HG03575 (cell line): Measurements from ENCODE around the gene TMEM80.
"Not testable (repeated sequence)": the region's sequence is repeated elsewhere in the genome, so short reads cannot be mapped to it uniquely, and the experiment has no call there.

ENCODE experiments used
- ATAC-seq: cut with Tn5 transposase; IDR thresholded peaks from one replicate; pipeline ENCODE4 v1.9.1; 2021; ENCODE audit not compliant: unreplicated experiment, insufficient number of reproducible peaks, low FRiP score; ENCODE audit errors: extremely low read depth

Gene TMEM80

DNA sequence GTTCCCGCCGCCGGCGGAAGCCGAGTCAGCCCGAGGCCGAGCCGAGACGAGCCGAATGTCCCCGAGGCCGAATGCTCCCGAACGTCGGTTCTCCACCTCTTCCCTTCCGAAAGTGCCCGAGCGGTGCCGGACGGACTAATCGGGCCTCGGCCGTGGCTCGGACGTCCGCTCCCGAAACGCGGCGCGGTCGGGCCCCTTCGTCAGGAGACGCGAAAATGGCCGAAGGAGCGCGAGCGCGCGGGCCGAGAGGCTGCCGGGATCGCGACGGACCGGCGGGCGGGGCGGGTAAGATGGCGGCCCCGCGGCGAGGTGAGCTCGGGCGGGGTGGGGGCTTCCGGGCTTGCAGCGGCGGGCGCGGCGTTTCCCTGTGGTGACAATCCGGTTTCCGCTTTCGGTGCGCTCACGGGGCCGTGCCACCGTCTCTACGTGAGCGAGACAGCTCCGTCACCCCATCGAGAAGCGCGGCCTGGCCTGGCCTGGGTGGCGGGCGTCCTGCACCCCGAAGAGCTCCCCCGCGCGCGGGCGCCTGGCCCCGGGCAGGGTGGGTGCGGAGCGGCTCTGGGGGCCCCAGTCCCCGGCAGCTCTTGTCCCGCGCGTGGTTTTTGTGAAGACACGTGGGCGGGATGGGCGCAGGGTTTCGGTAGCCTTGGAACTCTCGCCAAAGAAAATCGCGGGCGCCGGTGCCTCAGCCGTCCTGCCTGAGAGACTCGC is at the start of gene TMEM80:
TMEM80 (plus strand) TSS at position 279 of the 711 bp plus-strand sequence; CDS start at position 291, 12 bp downstream.
- ATAC-seq: peak; percentile 41

DNA sequence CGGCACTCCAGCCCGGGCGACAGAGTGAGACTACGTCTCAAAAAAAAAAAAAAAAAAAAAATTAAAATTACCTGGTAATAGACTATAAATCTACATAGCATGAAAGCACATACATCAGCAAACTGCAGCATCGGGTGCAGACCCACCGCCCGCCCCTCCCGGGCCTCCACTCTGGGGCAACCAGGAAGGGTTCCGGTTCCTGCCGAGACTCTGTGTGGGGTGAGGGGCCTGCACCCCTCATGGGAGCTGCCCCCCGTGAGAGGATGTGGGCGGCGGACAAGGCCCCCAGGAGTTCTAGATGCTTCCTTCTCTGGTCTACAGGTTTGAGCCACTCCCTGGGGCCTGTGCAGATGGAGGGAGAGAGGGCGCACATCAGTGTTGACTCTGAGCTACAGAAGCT is 49.4 kb upstream of the TMEM80 start:
- no peak for ATAC-seq

DNA sequence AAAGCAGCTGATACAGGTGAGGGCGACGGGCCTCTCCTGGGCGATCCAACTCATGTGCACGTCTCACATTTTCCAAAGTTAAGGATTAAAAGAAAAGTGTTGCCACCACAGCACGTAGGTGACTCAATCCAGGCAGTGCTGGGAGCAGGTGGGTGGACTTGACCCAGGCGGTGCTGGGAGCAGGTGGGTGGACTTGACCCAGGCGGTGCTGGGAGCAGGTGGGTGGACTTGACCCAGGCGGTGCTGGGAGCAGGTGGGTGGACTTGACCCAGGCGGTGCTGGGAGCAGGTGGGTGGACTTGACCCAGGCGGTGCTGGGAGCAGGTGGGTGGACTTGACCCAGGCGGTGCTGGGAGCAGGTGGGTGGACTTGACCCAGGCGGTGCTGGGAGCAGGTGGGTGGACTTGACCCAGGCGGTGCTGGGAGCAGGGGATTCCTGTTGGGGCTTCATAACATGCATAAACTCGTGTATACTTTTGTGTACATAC is 47.9 kb upstream of the TMEM80 start:
- ATAC-seq: not testable (repeated sequence)

DNA sequence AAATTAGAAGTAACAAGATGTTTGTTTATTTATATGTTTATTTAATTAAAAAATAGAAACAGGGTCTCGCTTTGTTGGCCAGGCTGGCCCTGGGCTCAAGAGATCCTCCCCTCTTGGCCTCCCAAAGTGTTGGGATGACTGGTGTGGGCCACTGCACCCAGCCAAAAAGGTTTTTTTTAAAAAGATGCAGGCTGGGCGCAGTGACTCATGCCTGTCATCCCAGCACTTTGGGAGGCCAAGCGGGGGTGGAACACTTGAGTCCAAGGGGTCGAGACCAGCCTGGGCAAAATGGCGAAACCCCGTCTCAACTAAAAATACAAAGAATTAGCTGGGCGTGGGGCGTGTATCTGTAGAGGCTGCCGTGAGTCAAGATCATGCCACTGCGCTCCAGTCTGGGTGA is 45.1 kb upstream of the TMEM80 start:
- ATAC-seq: no peak

DNA sequence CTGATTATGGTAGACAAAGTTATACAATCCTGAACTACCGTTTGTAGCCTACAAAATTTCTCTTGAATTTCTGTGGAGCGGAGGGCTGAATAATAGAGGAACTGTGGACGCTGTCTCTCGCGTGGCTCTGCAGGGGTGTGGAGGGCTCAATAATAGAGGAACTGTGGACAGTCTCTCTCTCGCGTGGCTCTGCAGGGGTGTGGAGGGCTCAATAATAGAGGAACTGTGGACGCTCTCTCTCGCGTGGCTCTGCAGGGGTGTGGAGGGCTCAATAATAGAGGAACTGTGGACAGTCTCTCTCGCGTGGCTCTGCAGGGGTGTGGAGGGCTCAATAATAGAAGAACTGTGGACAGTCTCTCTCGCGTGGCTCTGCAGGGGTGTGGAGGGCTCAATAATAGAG is 42.5 kb upstream of the TMEM80 start:
- not testable (repeated sequence) for ATAC-seq

DNA sequence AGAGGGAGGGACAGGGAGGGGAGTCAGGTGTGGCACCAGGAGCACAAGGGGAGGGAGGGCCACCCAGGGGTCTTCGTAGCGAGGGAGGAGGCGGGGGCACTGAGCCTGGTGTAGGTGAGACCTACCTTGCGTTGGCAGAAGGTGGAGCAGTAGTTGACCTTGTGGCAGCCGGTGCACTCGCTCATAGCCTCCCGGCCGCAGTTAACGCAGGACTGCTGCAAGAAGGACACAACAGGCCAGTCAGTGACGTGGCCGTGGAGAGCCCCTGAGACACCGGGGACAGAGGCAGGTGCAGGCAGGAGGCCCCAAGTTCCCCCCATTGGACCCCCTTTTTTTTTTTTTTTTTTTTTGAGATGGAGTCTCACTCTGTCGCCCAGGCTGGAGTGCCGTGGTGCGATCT is 41.8 kb upstream of the TMEM80 start:
- ATAC-seq: no peak

DNA sequence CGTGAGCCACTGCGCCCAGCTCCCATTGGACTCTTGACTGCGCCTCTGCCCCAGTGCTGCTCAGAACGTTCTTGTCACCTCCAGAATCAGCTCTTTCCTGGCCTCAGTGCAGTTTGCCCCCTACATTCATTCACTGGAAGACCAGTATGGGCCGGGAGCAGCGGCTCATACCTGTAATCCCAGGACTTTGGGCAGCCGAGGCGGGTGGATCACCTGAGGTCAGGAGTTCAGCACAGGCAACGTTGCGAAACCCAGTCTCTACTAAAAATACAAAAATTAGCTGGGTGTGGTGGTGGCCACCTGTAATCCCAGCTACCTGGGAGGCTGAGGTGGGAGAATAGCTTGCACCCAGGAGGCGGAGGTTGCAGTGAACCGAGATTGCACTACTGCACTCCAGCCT is 41.2 kb upstream of the TMEM80 start:
- ATAC-seq: not testable (repeated sequence)

DNA sequence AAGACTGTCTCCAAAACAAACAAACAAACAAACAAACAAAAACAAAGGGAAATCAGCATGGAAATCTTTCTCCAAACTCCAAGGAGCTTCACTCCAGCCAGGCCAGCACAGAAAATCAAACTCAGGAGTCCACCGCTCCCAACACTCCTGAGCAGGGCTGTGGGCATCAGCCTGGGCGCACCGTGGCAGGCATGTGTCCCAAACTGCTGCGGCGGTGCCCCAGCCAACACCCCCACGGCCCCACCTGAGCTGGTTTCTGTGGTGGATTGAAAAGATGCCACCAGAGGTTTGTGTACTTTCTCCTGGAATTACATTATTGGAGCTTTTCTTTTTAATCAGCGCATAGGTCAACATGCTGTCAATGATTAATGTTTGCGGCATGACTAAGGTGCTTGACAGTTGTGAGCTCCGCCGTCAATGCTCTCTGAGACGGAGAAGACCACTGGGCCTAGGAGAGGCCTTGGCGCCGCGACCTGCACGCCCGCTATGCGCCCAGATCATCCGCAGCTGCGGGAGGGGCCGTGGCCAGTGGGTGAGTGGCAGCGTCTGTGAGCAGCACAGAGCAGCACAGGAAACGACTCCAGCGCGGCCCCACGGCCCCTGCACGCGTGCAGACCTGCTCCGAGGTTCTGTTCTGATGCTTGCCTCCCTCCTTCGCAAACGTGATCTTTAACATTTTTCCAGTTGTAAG is 40.4 kb upstream of the TMEM80 start:
- ATAC-seq: no peak

DNA sequence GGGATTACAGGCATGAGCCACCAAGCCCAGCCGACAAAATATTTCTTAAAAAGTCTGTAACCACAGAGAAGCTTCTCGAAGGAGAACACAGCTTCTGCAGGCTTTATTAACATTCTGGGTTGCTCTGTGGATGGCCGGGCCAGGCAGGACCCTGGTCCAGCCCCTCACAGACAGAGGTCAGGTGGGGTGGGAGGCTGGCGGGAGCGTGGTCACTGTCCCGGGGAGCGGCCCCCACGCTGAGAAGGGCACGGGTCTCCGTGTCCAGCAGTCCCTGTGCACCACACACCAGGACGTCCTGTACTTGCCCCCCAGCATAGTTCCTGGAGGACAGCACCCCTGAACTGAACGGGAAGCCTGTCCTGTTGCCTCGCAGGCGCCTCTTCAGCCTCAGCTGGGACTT is 39.2 kb upstream of the TMEM80 start:
- ATAC-seq: no peak

DNA sequence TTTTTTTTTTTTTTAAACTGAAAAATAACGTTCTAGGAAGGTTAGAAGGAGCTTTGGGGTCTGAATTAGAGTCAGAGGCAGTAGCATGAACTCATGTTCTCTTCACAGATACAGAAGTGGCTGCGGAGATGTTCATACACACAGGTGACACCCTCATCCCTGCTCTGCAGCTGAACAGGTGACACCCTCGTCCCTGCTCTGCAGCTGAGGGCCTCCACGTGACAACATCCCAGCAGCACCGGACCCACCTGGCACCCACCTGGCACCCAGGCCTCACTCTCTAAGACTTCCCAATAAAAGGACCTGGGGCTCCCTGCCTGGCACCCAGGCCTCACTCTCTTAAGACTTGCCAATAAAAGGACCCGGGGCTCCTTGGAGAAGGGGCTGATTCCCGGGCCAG is 38.8 kb upstream of the TMEM80 start:
- ATAC-seq: no peak

DNA sequence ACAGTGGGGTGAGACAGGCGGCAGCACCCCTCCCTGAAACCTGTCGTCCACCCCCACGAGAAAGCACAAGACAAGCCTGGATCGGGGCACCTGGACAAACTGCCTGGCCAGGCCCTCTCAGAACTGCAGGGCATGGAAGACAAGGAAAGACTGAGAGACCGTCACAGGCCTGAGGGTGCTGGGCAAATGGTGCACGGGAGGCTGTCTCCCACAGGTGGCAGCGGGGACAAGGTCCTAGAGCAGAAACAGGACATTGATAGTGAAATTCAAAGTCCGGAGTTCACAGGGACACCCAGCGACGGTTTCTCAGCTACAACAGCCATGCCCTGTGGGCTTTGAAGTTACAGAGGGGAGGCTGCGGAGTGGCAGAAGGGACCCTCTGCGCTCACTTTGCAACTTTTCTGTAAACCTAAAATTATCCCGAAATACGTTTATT is 37.9 kb upstream of the TMEM80 start:
- no peak for ATAC-seq

DNA sequence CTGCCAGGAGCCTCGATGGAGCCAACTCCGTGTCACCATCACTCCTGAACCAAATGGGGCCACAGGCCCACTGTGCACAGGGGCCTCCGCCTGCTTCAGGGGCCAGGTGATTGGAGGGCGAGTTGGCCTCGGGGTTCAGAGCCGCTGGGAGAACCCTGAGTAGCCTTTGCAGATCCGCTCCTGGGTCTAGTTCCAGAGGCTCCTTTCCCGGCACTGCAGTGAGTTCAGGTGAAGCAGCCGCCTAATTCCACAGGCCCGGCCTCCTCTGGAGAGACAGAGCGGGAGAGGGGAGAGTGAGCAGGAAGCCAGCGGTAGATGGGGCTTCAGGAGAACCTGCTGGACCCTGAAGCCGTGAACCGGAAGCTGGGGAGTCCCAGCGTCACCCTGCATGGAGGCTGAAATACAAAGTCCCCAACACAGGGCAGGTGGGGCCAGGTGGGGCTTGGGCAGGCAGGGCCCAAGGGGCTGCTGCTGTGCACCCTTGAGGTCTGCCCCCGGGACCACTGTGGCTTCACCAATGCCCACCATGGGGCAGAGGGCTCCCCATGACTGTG is 36.0 kb upstream of the TMEM80 start:
- no peak for ATAC-seq

DNA sequence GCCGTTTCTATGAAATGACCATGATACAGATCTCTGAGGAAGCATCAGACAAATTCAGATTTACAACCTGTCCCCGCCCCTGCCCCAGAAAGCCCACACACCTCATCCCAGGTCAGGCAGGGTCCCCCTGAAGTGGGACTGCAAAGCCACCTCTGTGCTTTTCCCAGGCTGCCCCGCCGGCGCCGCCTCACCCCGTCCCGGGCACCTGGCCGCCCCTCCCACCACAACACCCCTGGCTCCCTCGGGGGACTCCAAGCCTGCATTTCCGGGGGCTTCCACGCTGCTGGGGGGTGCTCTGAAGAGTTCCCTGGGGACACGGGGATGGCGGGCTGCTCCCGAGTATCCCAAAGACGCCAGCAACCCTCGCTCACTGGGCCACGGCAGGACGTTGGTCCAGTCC is 35.3 kb upstream of the TMEM80 start:
- ATAC-seq: no peak

DNA sequence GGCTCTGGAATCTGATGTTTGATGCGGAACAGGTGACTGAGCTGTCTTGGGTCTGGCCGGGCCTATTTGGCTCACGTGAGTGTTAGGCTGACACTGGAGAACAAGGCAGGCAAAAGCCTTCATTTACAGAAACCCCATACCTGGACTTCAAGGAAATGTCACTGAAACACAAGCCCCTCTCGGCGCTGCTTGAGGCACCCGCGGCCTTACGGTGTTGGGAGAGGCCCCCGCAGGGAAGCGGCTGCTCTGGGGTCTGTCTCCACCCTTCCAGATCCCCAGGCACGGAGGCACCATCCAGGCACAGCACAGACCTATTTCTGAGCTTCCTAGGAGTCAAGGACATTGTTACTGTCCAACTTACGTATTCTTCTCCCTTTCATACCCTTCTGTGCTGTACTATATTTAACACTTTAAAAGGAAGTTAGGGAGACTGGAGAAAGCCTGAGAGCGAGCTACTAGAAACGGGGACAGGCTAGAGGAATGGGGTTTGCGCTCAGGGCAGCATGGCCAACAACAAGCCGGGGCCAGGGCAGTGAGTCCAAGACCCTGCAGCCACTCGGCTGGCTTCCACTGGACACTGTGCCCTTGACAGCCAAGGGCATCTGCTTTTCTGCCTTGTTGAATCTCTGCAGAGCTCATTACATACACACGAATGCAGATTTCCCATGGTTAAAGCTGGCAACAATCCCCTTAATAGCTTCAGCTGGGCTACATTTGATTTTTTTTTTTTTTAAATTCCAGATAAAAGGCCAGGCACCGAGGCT is 34.8 kb upstream of the TMEM80 start:
- no peak for ATAC-seq

DNA sequence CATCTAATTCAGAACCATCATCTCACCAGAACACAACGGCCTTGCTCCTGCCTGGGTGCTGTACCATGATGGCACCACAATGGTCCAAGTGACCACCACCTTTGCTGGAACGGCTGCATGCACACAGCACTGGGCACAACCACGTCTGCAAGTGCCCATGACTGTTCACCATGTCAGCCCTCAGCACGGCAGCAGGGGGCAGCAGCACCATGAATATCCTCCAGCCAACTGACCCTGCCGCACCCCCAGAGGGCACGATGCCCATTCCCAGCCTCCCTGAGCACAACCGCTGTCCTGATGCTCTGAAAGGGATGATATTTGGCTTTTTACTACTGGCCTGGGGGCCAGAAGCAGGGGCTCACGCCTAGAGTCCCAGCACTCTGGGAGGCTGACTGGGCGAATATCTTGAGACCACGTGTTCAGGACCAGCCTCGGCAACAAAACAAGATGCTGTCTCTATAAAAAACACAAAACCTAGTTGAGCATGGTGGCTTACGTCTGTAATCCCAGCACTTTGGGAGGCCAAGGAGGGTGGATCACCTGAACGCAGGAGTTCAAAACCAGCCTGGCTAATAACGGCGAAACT is 32.8 kb upstream of the TMEM80 start:
- ATAC-seq: no peak

DNA sequence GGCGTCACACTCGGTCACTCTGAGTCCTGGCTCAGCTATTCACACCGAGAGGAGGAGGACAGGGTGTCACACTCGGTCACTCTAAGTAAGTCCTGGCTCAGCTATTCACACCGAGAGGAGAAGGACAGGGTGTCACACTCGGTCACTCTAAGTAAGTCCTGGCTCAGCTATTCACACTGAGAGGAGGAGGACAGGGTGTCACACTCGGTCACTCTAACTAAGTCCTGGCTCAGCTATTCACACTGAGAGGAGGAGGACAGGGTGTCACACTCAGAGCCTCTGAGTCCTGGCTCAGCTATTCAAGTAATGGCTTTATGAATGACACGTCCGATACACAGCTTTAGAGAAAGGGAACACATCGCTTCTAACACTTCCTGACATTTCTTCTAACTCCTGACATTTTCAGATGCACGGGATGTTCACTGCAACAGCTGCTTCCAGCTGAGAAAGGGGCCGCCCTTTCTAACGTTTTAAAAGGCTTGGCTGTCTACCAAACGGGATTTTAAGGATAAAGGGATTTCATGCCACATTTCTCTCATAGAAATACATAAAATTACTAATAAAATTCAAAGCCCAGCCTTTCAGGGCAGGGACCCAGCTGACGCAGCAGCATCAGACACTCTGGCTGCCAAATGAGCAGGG is 30.4 kb upstream of the TMEM80 start:
- no peak for ATAC-seq

DNA sequence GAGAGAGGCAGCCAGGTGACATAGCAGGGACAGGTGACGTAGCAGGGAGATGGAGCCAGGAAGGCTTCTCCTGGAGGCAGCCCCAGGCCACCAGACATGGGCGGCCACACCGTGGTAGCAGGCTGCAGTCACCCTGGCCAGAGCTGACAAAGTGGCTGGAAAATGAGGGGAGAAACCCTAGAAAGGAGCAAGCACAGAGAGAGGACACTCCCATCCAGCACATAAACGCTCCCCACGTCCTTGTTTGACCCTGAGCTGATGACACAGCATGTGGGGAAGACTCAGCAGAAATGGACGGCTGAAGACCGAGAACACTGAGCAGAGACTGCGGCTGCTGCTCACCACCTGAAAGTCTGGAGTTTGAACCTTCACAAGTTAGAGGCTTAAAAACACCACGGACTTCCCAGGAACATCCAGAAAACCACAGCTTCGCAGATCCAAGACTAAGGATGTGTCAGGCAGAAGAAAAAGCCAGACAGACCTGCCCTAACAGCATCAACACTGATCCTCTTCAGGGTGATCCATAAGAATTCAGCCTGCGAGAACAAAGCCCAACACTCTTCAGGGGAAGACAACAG is 29.8 kb upstream of the TMEM80 start:
- ATAC-seq: no peak

DNA sequence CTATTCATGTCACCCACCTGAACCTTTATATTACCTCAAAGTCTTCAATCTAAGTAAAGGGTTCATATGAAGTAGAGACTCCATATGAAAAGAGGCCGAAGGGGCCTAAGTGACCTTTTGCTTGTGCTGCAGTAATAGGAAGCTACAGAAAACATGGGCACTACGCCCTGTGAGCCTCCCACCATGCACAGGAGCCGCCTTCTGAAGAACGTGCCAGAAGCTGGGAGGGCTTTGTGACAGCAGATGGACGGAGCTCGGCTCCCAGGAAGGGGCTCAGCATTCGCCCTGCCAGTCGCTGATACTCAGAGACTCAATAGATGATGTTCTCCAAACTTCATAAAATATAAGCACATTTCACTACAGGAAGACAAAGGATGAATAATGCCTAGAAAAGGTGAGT is 21.8 kb upstream of the TMEM80 start:
- no peak for ATAC-seq
